ENCODE data around the gene PLXNA2. TPM values are rescaled to one million over a fixed set of nuclear protein-coding genes. Genes with fewer than 3 reads are reported as not detected.

The PLXNA2 gene
- total and polyA plus RNA-seq, 2 donors (not counting 1 experiment from before 2014, with no cell fraction given) = 0.31 to 1.2 TPM

GRCh38 chr1:208173749-208174148, 70.4 kb downstream of the PLXNA2 start:
- H2AFZ ChIP-seq (ENCODE audit: insufficient read depth, low read depth, low read length, poor library complexity, severe bottlenecking) = no peak overlapping the region
- H3K4me2 ChIP-seq (replicated peaks; ENCODE audit: low read depth, low read length, poor library complexity, severe bottlenecking) = no peak overlapping the region
- intact Hi-C loops (cut with micrococcal nuclease) = no loop called here
- no peak overlapping the region for H3K4me3 ChIP-seq (ENCODE audit: control extremely low read depth in 1 of 5, extremely low read depth in 1 of 5, insufficient read depth in 1 of 5, low read depth in 2 of 5, low read length in 4 of 5)
- ChIA-PET POLR2A (no interaction called here), CTCF (no interaction called here)
- ATAC-seq (ENCODE audit: low read depth) (no peak), DNase-seq (no peak)
- H3K4me1 Mint-ChIP-seq = no peaks in the 10 kb centered on the region
- H3K27ac Mint-ChIP-seq = no peak overlapping the region
- no peaks in the 10 kb centered on the region for H3K4me1 ChIP-seq (ENCODE audit: control insufficient read depth in 2 of 2, insufficient read depth in 2 of 2, low read length in 2 of 2)
- 73% methylated on average over 3 of the region's 6 CpGs for WGBS (ENCODE audit: insufficient coverage)
- H4K20me1 ChIP-seq (ENCODE audit: control insufficient read depth, insufficient read depth, low read length, poor library complexity, severe bottlenecking) = no peaks in the 10 kb centered on the region
- H3K27me3 Mint-ChIP-seq = peaks cover 6% of the 10 kb centered on the region
- TF ChIP-seq EZH2 (IDR thresholded peaks at IDR 0.05; ENCODE audit: borderline replicate concordance, insufficient read depth, low read depth, low read length, poor library complexity, severe bottlenecking) = no peak
- H3K9ac ChIP-seq (ENCODE audit: low read length) = no peak overlapping the region
- peaks cover 0 to 2% (median 0%) of the 10 kb centered on the region in 4 experiments for H3K27me3 ChIP-seq (replicated peaks in 1 of 4; ENCODE audit: control extremely low read depth in 1 of 4, control insufficient read depth in 3 of 4, insufficient read depth in 4 of 4, low read length in 3 of 4)
- H3K36me3 ChIP-seq (replicated peaks in 1 of 2; ENCODE audit: control extremely low read depth in 1 of 2, control insufficient read depth in 1 of 2, extremely low read depth in 1 of 2, insufficient read depth in 2 of 2, low read length in 1 of 2) = no peaks in the 10 kb centered on the region
- H3K79me2 ChIP-seq (ENCODE audit: control insufficient read depth, insufficient read depth, low read length) = no peaks in the 10 kb centered on the region
- H3K9me3 Mint-ChIP-seq (ENCODE audit: insufficient read depth) = no peaks in the 10 kb centered on the region
- H3K9me3 ChIP-seq (ENCODE audit: control extremely low read depth in 1 of 3, control insufficient read depth in 2 of 3, insufficient read depth in 1 of 3, low read length in 2 of 3) = no peaks in the 10 kb centered on the region
- H3K27ac ChIP-seq (ENCODE audit: low read length in 2 of 2) = no peak overlapping the region
- H3K4me3 Mint-ChIP-seq = no peak overlapping the region

- no peak overlapping the region for H3K4me3 ChIP-seq (ENCODE audit: control extremely low read depth in 1 of 5, extremely low read depth in 1 of 5, insufficient read depth in 1 of 5, low read depth in 2 of 5, low read length in 4 of 5)
- no peak overlapping the region for H3K27ac ChIP-seq (ENCODE audit: low read length in 2 of 2)
- Mint-ChIP-seq H3K27me3 (peaks cover 6% of the 10 kb centered on the region), H3K4me3 (no peak overlapping the region), H3K27ac (no peak overlapping the region), H3K4me1 (no peaks in the 10 kb centered on the region), H3K9me3 (ENCODE audit: insufficient read depth) (no peaks in the 10 kb centered on the region)
- intact Hi-C loops (cut with micrococcal nuclease) = no loop called here
- H3K4me2 ChIP-seq (replicated peaks; ENCODE audit: low read depth, low read length, poor library complexity, severe bottlenecking) = no peak overlapping the region
- DNase-seq = no peak
- peaks cover 0 to 2% (median 0%) of the 10 kb centered on the region in 4 experiments for H3K27me3 ChIP-seq (replicated peaks in 1 of 4; ENCODE audit: control extremely low read depth in 1 of 4, control insufficient read depth in 3 of 4, insufficient read depth in 4 of 4, low read length in 3 of 4)
- no peak for ATAC-seq (ENCODE audit: low read depth)
- 100% methylated on average over 4 of the region's 6 CpGs for WGBS (ENCODE audit: insufficient coverage)
- H2AFZ ChIP-seq (ENCODE audit: insufficient read depth, low read depth, low read length, poor library complexity, severe bottlenecking) = no peak overlapping the region
- no peaks in the 10 kb centered on the region for H3K79me2 ChIP-seq (ENCODE audit: control insufficient read depth, insufficient read depth, low read length)
- CTCF ChIA-PET = interaction anchor here (0.6 kb wide), 1 partner anchor 150 kb away, joined by 3 read pairs; no protein-coding TSS in a partner anchor
- no peaks in the 10 kb centered on the region for H3K4me1 ChIP-seq (ENCODE audit: control insufficient read depth in 2 of 2, insufficient read depth in 2 of 2, low read length in 2 of 2)
- no peaks in the 10 kb centered on the region for H3K36me3 ChIP-seq (replicated peaks in 1 of 2; ENCODE audit: control extremely low read depth in 1 of 2, control insufficient read depth in 1 of 2, extremely low read depth in 1 of 2, insufficient read depth in 2 of 2, low read length in 1 of 2)
- no peaks in the 10 kb centered on the region for H3K9me3 ChIP-seq (ENCODE audit: control extremely low read depth in 1 of 3, control insufficient read depth in 2 of 3, insufficient read depth in 1 of 3, low read length in 2 of 3)
- no peak for TF ChIP-seq CTCF (IDR thresholded peaks at IDR 0.05)
- no peak for TF ChIP-seq EZH2 (IDR thresholded peaks at IDR 0.05; ENCODE audit: borderline replicate concordance, insufficient read depth, low read depth, low read length, poor library complexity, severe bottlenecking)
- no peak overlapping the region for H3K9ac ChIP-seq (ENCODE audit: low read length)
- POLR2A ChIA-PET = no interaction called here
- H4K20me1 ChIP-seq (ENCODE audit: control insufficient read depth, insufficient read depth, low read length, poor library complexity, severe bottlenecking) = no peaks in the 10 kb centered on the region
Observed at GRCh38 chr1:208172423-208173145, 71.6 kb downstream of the PLXNA2 start.
